GM21447 (cell line): ENCODE results near the gene PTMA.
A peak's percentile ranks its signal among the peaks of the same experiment; 100 is the strongest.
"Not testable (repeated sequence)": the region's sequence is repeated elsewhere in the genome, so short reads cannot be mapped to it uniquely, and the experiment has no call there.

Experiments used
- ATAC-seq: cut with Tn5 transposase; IDR thresholded peaks from one replicate; pipeline ENCODE4 v1.9.1; 2021; ENCODE audit not compliant: unreplicated experiment

The PTMA gene

GRCh38 chr2:231691251-231691772 is 17.0 kb upstream of the PTMA start:
- no peak for ATAC-seq

GRCh38 chr2:231692847-231693246 is 15.5 kb upstream of the PTMA start:
- ATAC-seq: no peak

GRCh38 chr2:231693956-231694355 is 14.4 kb upstream of the PTMA start:
- no peak for ATAC-seq

- no peak for ATAC-seq
Observed at GRCh38 chr2:231696004-231696367, 12.3 kb upstream of the PTMA start.

- ATAC-seq: no peak
Observed at GRCh38 chr2:231699006-231699405, 9.3 kb upstream of the PTMA start.

- no peak for ATAC-seq
Observed at GRCh38 chr2:231701456-231702373, 6.6 kb upstream of the PTMA start.

GRCh38 chr2:231704017-231704416 is 4.3 kb upstream of the PTMA start:
- no peak for ATAC-seq

GRCh38 chr2:231706731-231707624 is 1.3 kb upstream of the PTMA start:
- peak; percentile 42 for ATAC-seq

- no peak for ATAC-seq
Observed at GRCh38 chr2:231707625-231707926, 749 bp upstream of the PTMA start.

- ATAC-seq: no peak
Observed at GRCh38 chr2:231708773-231709635, 679 bp downstream of the PTMA start.

GRCh38 chr2:231709636-231709980 is 1.3 kb downstream of the PTMA start:
- ATAC-seq: no peak

- ATAC-seq: no peak
Observed at GRCh38 chr2:231709981-231710798, 1.9 kb downstream of the PTMA start.

GRCh38 chr2:231710799-231711676 is 2.7 kb downstream of the PTMA start:
- ATAC-seq: no peak

- ATAC-seq: no peak
Observed at GRCh38 chr2:231711677-231712450, 3.5 kb downstream of the PTMA start.

GRCh38 chr2:231712451-231713021 is 4.2 kb downstream of the PTMA start:
- ATAC-seq: not testable (repeated sequence)

- not testable (repeated sequence) for ATAC-seq
Observed at GRCh38 chr2:231713406-231713729, 5.0 kb downstream of the PTMA start.

GRCh38 chr2:231713730-231714638 is 5.7 kb downstream of the PTMA start:
- ATAC-seq: peak; percentile 31
